Smooth muscle cell (in vitro differentiated cells): Measurements from ENCODE around the gene FKBP8. TPM values are rescaled to one million over a fixed set of nuclear protein-coding genes. Genes with fewer than 3 reads are reported as not detected.

Source experiments
- DNase-seq: peaks from one replicate; lab custom pipeline; 2025; ENCODE audit not compliant: unreplicated experiment; lab: John Stamatoyannopoulos, UW
- H2AFZ ChIP-seq: fragments of 200-600 bp; sonication (generic); 2 replicates; pipeline ENCODE4 v1.6.0; 2016; ENCODE audit warnings: antibody characterized with exemption, low read depth, mild to moderate bottlenecking
- H3F3A ChIP-seq: fragments of 200-600 bp; sonication (generic); 2 replicates; pipeline ENCODE4 v1.6.0; 2017; ENCODE audit warnings: antibody characterized with exemption, low read depth
- H3K27ac ChIP-seq: fragments of 200-600 bp; sonication (generic); 2 replicates; pipeline ENCODE4 v1.5.1; 2016; ENCODE audit warnings: low read depth, mild to moderate bottlenecking
- H3K27me3 ChIP-seq: fragments of 200-600 bp; sonication (generic); 2 replicates; pipeline ENCODE4 v1.6.1; 2016; ENCODE audit warnings: low read depth, mild to moderate bottlenecking
- H3K36me3 ChIP-seq: fragments of 200-600 bp; sonication (generic); 2 replicates; pipeline ENCODE4 v1.5.1; 2016; ENCODE audit warnings: low read depth
- H3K4me1 ChIP-seq: fragments of 200-600 bp; sonication (generic); 2 replicates; pipeline ENCODE4 v1.5.1; 2016; ENCODE audit warnings: low read depth
- H3K4me2 ChIP-seq: fragments of 200-600 bp; sonication (generic); 2 replicates; pipeline ENCODE4 v1.6.0; 2016; ENCODE audit warnings: mild to moderate bottlenecking
- H3K4me3 ChIP-seq: fragments of 200-600 bp; sonication (generic); 2 replicates; pipeline ENCODE4 v1.5.1; 2016; ENCODE audit warnings: mild to moderate bottlenecking
- H3K79me2 ChIP-seq: fragments of 200-600 bp; sonication (generic); 2 replicates; pipeline ENCODE4 v1.6.0; 2016; ENCODE audit warnings: low read depth, mild to moderate bottlenecking
- H3K9ac ChIP-seq: fragments of 200-600 bp; sonication (generic); 2 replicates; pipeline ENCODE4 v1.6.0; 2016; ENCODE audit warnings: low read depth
- H3K9me3 ChIP-seq: fragments of 200-600 bp; sonication (generic); replicated peaks from 2 replicates; pipeline ENCODE4 v1.5.1; 2016; ENCODE audit warnings: low read depth
- H4K20me1 ChIP-seq: fragments of 200-600 bp; sonication (generic); 2 replicates; pipeline ENCODE4 v1.6.0; 2016; ENCODE audit warnings: low read depth
- WGBS: methylation state at CpG from one replicate; pipeline ENCODE4 v1.1.7; 2016; ENCODE audit warnings: low lambda C conversion rate; 5-methylcytosine and 5-hydroxymethylcytosine counted together
- polyA plus RNA-seq: library from polyadenylated mRNA; unstranded; fragments of >200 nt; fragmentation: Nextera tagmentation; extraction: Ambion mirVana; gene quantifications from 2 replicates; pipeline ENCODE4 v1.2.1, GENCODE V29; 2016
- total RNA-seq: library from RNA; depleted of rRNA; stranded (reverse); fragments of >200 nt; gene quantifications from 2 replicates; pipeline ENCODE4 v1.2.3, GENCODE V29; 2014
- TF ChIP-seq, protein P1 (sequence below): fragments of 200-600 bp; sonication (generic); IDR thresholded peaks from 2 replicates; pipeline ENCODE4 v1.5.1; 2017; ENCODE audit warnings: borderline replicate concordance, mild to moderate bottlenecking, antibody characterized with exemption; ENCODE audit not compliant: insufficient read depth, poor library complexity, severe bottlenecking

The FKBP8 gene
- total and polyA plus RNA-seq, 2 experiments from 2014 or later: 143 to 358 TPM

DNA sequence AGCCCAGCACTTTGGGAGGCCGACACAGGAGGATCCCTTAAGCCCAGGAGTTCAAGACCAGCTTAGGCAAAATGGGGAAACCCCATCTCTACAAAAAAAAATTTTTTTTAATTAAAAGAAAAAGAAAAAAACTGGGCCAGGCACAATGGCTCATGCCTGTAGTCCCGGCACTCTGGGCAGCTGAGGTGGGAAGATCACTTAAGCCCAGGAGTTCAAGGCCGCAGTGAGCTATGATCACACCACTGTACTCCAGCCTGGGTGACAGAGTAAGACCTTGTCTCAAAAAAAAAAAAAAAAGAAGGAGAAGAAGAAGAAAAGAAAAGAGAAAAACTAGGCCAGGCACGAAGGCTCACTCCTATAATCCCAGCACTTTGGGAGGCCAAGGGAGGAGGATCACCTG lies 25.8 kb downstream of the FKBP8 start:
- peaks cover 86% of the 10 kb centered on the region for H3K79me2 ChIP-seq
- H3K9me3 ChIP-seq: no peaks in the 10 kb centered on the region
- no peak for DNase-seq
- H3K36me3 ChIP-seq: no peaks in the 10 kb centered on the region
- WGBS: 98% methylated on average over 4 of the region's 4 CpGs
- no peak overlapping the region for H2AFZ ChIP-seq
- H3F3A ChIP-seq: peaks cover 5% of the 10 kb centered on the region
- no peaks in the 10 kb centered on the region for H3K4me1 ChIP-seq
- H3K4me2 ChIP-seq: no peak overlapping the region
- TF ChIP-seq, protein P1, sequence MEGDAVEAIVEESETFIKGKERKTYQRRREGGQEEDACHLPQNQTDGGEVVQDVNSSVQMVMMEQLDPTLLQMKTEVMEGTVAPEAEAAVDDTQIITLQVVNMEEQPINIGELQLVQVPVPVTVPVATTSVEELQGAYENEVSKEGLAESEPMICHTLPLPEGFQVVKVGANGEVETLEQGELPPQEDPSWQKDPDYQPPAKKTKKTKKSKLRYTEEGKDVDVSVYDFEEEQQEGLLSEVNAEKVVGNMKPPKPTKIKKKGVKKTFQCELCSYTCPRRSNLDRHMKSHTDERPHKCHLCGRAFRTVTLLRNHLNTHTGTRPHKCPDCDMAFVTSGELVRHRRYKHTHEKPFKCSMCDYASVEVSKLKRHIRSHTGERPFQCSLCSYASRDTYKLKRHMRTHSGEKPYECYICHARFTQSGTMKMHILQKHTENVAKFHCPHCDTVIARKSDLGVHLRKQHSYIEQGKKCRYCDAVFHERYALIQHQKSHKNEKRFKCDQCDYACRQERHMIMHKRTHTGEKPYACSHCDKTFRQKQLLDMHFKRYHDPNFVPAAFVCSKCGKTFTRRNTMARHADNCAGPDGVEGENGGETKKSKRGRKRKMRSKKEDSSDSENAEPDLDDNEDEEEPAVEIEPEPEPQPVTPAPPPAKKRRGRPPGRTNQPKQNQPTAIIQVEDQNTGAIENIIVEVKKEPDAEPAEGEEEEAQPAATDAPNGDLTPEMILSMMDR: no peak
- no peaks in the 10 kb centered on the region for H3K27me3 ChIP-seq
- H4K20me1 ChIP-seq: peaks cover 75% of the 10 kb centered on the region
- no peak overlapping the region for H3K4me3 ChIP-seq
- H3K9ac ChIP-seq: no peak overlapping the region
- no peak overlapping the region for H3K27ac ChIP-seq

DNA sequence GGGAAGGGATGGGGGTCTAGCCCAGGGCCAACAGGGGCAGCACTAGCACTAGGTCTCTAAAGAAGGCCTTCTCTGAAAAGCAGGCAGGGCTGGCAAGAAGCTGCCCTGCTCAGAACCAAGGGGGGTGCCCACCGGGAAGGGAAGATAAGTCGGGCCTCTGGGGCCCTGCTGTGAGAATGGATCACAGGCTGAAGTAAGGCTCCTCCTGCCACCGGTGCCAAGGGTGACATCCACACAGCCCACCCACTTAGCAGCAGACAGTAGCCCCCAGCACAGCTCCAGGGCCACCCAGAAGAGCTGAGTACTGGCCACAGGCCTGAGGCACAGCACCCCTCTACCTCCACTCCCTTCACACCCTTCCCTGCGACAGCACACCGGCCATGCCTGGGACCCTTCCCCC lies 27.4 kb downstream of the FKBP8 start:
- Histone ChIP-seq H3K27me3 (no peaks in the 10 kb centered on the region), H3K9ac (no peak overlapping the region), H4K20me1 (peaks cover 92% of the 10 kb centered on the region), H3K27ac (peak overlapping the region; percentile 94), H3K4me3 (no peak overlapping the region), H2AFZ (no peak overlapping the region), H3K9me3 (no peaks in the 10 kb centered on the region), H3F3A (peaks cover 5% of the 10 kb centered on the region), H3K36me3 (no peaks in the 10 kb centered on the region), H3K4me2 (no peak overlapping the region), H3K4me1 (no peaks in the 10 kb centered on the region), H3K79me2 (peaks cover 94% of the 10 kb centered on the region)
- 94% methylated on average over 5 of the region's 5 CpGs for WGBS
- DNase-seq: no peak
- TF ChIP-seq, protein P1: no peak

DNA sequence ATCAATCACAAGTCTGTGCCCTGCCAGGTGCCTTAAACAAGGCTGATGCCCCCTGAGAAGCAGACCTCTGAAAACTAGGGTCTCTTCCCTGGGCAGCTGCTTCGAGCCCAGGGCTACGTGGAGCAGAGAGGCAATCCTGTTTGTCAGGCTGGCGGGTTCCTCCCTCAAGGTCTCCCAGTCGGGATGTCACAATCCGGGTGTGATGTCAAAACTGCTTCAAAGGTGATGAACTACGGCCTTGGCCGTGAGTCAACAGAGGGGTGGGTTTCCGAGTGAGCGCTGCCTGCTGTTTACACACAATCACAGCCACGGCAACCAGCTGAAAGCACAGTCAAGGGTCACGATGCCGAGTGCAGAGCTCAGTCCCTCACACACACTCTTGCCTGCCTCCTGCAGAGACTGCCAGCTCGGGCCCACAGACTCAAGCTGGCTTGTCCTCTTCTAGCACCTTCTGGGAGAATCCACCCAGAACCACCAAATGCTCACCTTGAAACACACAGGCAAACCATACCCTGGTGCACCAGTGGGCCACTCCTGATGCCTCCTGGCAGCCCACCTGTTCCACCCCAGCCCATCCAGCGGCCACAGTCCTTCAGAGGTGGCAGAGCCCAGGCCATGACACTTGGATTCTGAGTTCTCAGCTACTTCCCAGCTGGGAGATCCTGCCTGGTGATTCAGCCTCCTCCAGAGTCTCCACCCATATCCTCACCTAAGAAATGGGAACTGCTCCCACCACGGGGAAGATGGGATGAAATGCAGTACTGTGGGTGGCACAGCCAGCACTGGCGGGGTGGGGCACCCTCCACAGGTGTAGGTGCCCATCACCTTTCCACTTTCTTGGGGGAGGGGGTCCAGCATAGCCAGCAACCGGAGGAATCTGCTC lies 28.3 kb downstream of the FKBP8 start:
- H3K9ac ChIP-seq: peak overlapping the region; percentile 86
- 54% methylated on average over 17 of the region's 17 CpGs for WGBS
- TF ChIP-seq, protein P1: no peak
- no peaks in the 10 kb centered on the region for H3K27me3 ChIP-seq
- H4K20me1 ChIP-seq: peaks cover 100% of the 10 kb centered on the region
- no peaks in the 10 kb centered on the region for H3K4me1 ChIP-seq
- H3K4me3 ChIP-seq: no peak overlapping the region
- peaks cover 99% of the 10 kb centered on the region for H3K79me2 ChIP-seq
- DNase-seq: no peak
- H2AFZ ChIP-seq: no peak overlapping the region
- peaks cover 5% of the 10 kb centered on the region for H3F3A ChIP-seq
- H3K36me3 ChIP-seq: no peaks in the 10 kb centered on the region
- no peaks in the 10 kb centered on the region for H3K9me3 ChIP-seq
- H3K27ac ChIP-seq: peak overlapping the region; percentile 94
- peak overlapping the region; percentile 43 for H3K4me2 ChIP-seq
